ENCODE results near the gene HS2ST1.

- TF ChIP-seq CTCF (IDR thresholded peaks at IDR 0.05) (no peak), POLR2A (IDR thresholded peaks at IDR 0.05) (no peak)
Observed at GRCh38 chr1:86906419-86906818, 8.0 kb upstream of the HS2ST1 start.

All from thyroid gland (tissue), 4 donors.